HepG2 (cell line): ENCODE data around the gene PHACTR1. TPM values are rescaled to one million over a fixed set of nuclear protein-coding genes. Genes with fewer than 3 reads are reported as not detected.

Source experiments
- ATAC-seq: fragments of 200-7000 bp; cut with Tn5 transposase; 3 replicates; pipeline ENCODE4 v1.9.1; 2020; ENCODE audit warnings: mild to moderate bottlenecking, moderate library complexity
- BruUV-seq: library from RNA; stranded (reverse); fragments of 400-500 nt; replicated peaks from 2 replicates; lab custom pipeline; 2021; lab: Mats Ljungman, UMichigan
- CTCF ChIA-PET: fragments of 300-600 bp; formaldehyde crosslinking; extraction: SDS; loops from one replicate; lab custom pipeline; 2021; ENCODE audit warnings: low total read pairs, inconsistent platforms, low intra/inter-chr PET ratio; lab: Yijun Ruan, JAX
- POLR2A ChIA-PET: fragments of 350-600 bp; sonication (Branson Sonifier 250); formaldehyde crosslinking; loops from one replicate; lab custom pipeline; 2020; ENCODE audit warnings: antibody characterized with exemption, inconsistent platforms; lab: Yijun Ruan, JAX
- DNase-seq: peaks from one replicate; pipeline ENCODE4 v3.0.0-alpha.2; 2015; ENCODE audit warnings: low spot score
- FAIRE-seq: peaks from 3 replicates; lab custom pipeline; 2011; peaks lifted over from hg19 to GRCh38; lab: Jason Lieb, UNC
- H2AFZ ChIP-seq: one replicate; pipeline ENCODE4 v1.6.1; 2011; ENCODE audit warnings: low read length, inconsistent platforms
- H3K27ac ChIP-seq: fragments of 300-600 bp; 3 replicates; pipeline ENCODE4 v1.8.0; 2011; ENCODE audit warnings: mixed run types, mild to moderate bottlenecking, mixed read lengths, low read length, inconsistent platforms; ENCODE audit not compliant: insufficient read depth; ENCODE audit errors: extremely low read length
- H3K27me3 ChIP-seq, 2 experiments: fragments of 200-600 bp in 1 of 2; 2 replicates in 1 of 2; 3 replicates in 1 of 2; pipeline versions ENCODE4 v1.6.0 to v1.8.0; 2011; ENCODE audit warnings: low read length in 2 of 2, mild to moderate bottlenecking in 2 of 2, moderate library complexity in 2 of 2, inconsistent platforms in 1 of 2; ENCODE audit not compliant: insufficient read depth in 2 of 2, control insufficient read depth in 1 of 2
- H3K36me3 ChIP-seq, 2 experiments: fragments of 200-600 bp in 1 of 2; replicated peaks in 1 of 2; 2 replicates in 1 of 2; 3 replicates in 1 of 2; pipeline versions ENCODE4 v1.5.1 to v1.8.0; 2011; ENCODE audit warnings: low read length in 2 of 2, inconsistent platforms in 1 of 2; ENCODE audit not compliant: insufficient read depth in 2 of 2, control insufficient read depth in 1 of 2
- H3K4me1 ChIP-seq: 2 replicates; pipeline ENCODE4 v1.5.1; 2012; ENCODE audit warnings: low read length, inconsistent platforms; ENCODE audit not compliant: insufficient read depth
- H3K4me2 ChIP-seq: 2 replicates; pipeline ENCODE4 v1.6.0; 2011; ENCODE audit warnings: low read depth, low read length, inconsistent platforms
- H3K4me3 ChIP-seq, 3 experiments: fragments of 200-600 bp in 1 of 3; sonication (generic), shearing (Covaris generic) in 1 of 3; replicated peaks in 1 of 3; 2 replicates each; pipeline ENCODE4 v1.5.1; 2011 to 2016; ENCODE audit warnings: low read length in 3 of 3, inconsistent platforms in 2 of 3, low read depth in 2 of 3, mild to moderate bottlenecking in 2 of 3, control low read depth in 1 of 3, mixed read lengths in 1 of 3; ENCODE audit not compliant: insufficient read depth in 1 of 3
- H3K79me2 ChIP-seq: one replicate; pipeline ENCODE4 v1.6.1; 2011; ENCODE audit warnings: low read length, inconsistent platforms; ENCODE audit not compliant: insufficient read depth
- H3K9ac ChIP-seq: 2 replicates; pipeline ENCODE4 v1.6.0; 2011; ENCODE audit warnings: mild to moderate bottlenecking, low read depth, low read length, inconsistent platforms; ENCODE audit not compliant: insufficient read depth
- H3K9me3 ChIP-seq: 2 replicates; pipeline ENCODE4 v1.5.1; 2012; ENCODE audit warnings: mild to moderate bottlenecking, low read length
- H4K20me1 ChIP-seq: 2 replicates; pipeline ENCODE4 v1.6.0; 2011; ENCODE audit warnings: inconsistent platforms, mild to moderate bottlenecking, low read length, moderate library complexity; ENCODE audit not compliant: insufficient read depth
- FOXK2 ChIP-seq: fragments of 450-650 bp; IDR thresholded peaks from 2 replicates; pipeline ENCODE4 v1.6.1; 2016
- GATAD2A ChIP-seq: IDR thresholded peaks from 2 replicates; pipeline ENCODE4 v1.6.1; 2016
- MIER2 ChIP-seq: IDR thresholded peaks from 2 replicates; pipeline ENCODE4 v1.6.1; 2016; ENCODE audit warnings: missing biosample characterization, missing genetic modification reagents
- NFIB ChIP-seq: sonication (generic); formaldehyde crosslinking; IDR thresholded peaks from 2 replicates; pipeline ENCODE4 v1.9.0; 2021; ENCODE audit warnings: missing genetic modification reagents, mild to moderate bottlenecking, borderline replicate concordance
- NONO ChIP-seq, 2 experiments: fragments of 450-650 bp in 1 of 2; sonication (generic) in 1 of 2; formaldehyde crosslinking in 1 of 2; IDR thresholded peaks in 1 of 2; conservative IDR thresholded peaks in 1 of 2; 2 replicates each; pipeline versions ENCODE4 v1.6.1 to v1.8.0; 2017 to 2022; ENCODE audit warnings: mild to moderate bottlenecking in 1 of 2, missing genetic modification reagents in 1 of 2, moderate library complexity in 1 of 2
- PAF1 ChIP-seq: IDR thresholded peaks from 2 replicates; pipeline ENCODE4 v1.6.1; 2016; ENCODE audit warnings: missing genetic modification reagents, missing compliant biosample characterization
- TCF7L2 ChIP-seq: IDR thresholded peaks from 2 replicates; pipeline ENCODE4 v1.6.1; 2011; ENCODE audit warnings: mild to moderate bottlenecking, low read depth, low read length, moderate library complexity
- U2AF1 ChIP-seq: fragments of 200-400 bp; formaldehyde crosslinking; optimal IDR thresholded peaks from 2 replicates; pipeline ENCODE3; 2017; ENCODE audit warnings: mild to moderate bottlenecking, low read depth, low read length
- YEATS4 ChIP-seq: sonication (generic); formaldehyde crosslinking; IDR thresholded peaks from 2 replicates; pipeline ENCODE4 v1.4.0; 2020; ENCODE audit warnings: missing genetic modification reagents, borderline replicate concordance
- YY1 ChIP-seq: IDR thresholded peaks from 2 replicates; pipeline ENCODE4 v1.6.1; 2011; ENCODE audit warnings: low read length, low read depth, moderate library complexity, mild to moderate bottlenecking; ENCODE audit not compliant: insufficient read depth, insufficient replicate concordance
- ZNF720 ChIP-seq: sonication (generic); formaldehyde crosslinking; IDR thresholded peaks from 2 replicates; pipeline ENCODE4 v1.4.0; 2020; ENCODE audit warnings: missing genetic modification reagents
- ZNF761 ChIP-seq: sonication (generic); formaldehyde crosslinking; conservative IDR thresholded peaks from 2 replicates; pipeline ENCODE4 v1.4.0; 2020; ENCODE audit warnings: mild to moderate bottlenecking, missing genetic modification reagents
- WGBS: methylation state at CpG from one replicate; pipeline ENCODE4 v1.1.6; 2017; ENCODE audit warnings: low lambda C conversion rate; 5-methylcytosine and 5-hydroxymethylcytosine counted together
- in situ Hi-C: cut with HindIII; loops from 2 replicates; pipeline ENCODE4 v1.10.0; 2017; ENCODE audit warnings: low pct_unique_long_range_greater_than_20kb; ENCODE audit not compliant: extremely low pct_ligation_motif_present
- intact Hi-C: fragments of 100-400 bp; cut with micrococcal nuclease; formaldehyde crosslinking; loops from one replicate; pipeline ENCODE4 v1.10.0; 2022; ENCODE audit not compliant: unreplicated experiment
- polyA plus RNA-seq, 8 experiments: library from polyadenylated mRNA; depleted of rRNA in 3 of 8; stranded (reverse) in 7 of 8; unstranded in 1 of 8; fragments of >200 nt; fragmentation: Illumina TruSeq in 4 of 8; extraction: Trizol in 4 of 8; gene quantifications; 2 replicates each; pipeline versions ENCODE4 v1.2.1 to v1.2.3, GENCODE V29; 2011 to 2016; ENCODE audit warnings: low read depth in 4 of 8, missing spikeins in 1 of 8, mixed read lengths in 1 of 8; ENCODE audit not compliant: insufficient read depth in 1 of 8
- total RNA-seq, 5 experiments: library from RNA; depleted of rRNA; stranded (reverse); fragments of >200 nt; fragmentation: Illumina TruSeq; extraction: Trizol; gene quantifications; 2 replicates each; pipeline ENCODE4 v1.2.3, GENCODE V29; 2016; ENCODE audit warnings: low read depth in 1 of 5
- TF ChIP-seq, protein P1 (sequence below): sonication (generic); formaldehyde crosslinking; IDR thresholded peaks from 2 replicates; pipeline ENCODE4 v1.4.0; 2020; ENCODE audit warnings: missing genetic modification reagents
- TF ChIP-seq, protein P2 (sequence below): IDR thresholded peaks from 2 replicates; pipeline ENCODE4 v1.6.1; 2012; ENCODE audit warnings: low read depth, low read length, improper control_type of control experiment

PHACTR1 gene
- total and polyA plus RNA-seq, 2 of the 13 experiments (the other 11 are each of a cell fraction or from before 2014, with no cell fraction given): 0.09 TPM; not detected in 1

DNA sequence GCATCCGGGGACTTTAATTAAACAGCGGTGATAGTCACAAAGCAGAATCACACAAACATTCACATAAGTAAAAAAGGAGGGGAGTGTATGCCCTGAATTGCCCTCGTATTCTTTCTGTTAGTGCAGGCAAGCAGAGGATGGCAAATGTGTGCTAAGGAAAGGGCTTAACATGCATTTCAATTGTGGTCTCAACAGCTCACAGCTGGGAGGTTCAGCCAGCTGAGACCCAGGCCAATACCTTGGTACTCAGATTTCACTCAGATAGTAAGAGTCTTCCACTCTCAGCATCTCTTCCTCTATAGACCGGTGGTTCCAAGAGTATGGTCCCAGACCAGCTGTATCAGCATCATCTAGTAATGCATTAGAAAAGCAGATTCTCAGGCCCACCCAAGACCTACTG lies 215.1 kb downstream of the PHACTR1 start:
- no peak for FAIRE-seq
- H3K27ac ChIP-seq: no peak overlapping the region
- no peaks in the 10 kb centered on the region for H3K36me3 ChIP-seq
- TF ChIP-seq, protein P1, sequence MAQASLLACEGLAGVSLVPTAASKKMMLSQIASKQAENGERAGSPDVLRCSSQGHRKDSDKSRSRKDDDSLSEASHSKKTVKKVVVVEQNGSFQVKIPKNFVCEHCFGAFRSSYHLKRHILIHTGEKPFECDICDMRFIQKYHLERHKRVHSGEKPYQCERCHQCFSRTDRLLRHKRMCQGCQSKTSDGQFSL (CRISPR knock-in tag): no peak
- TF ChIP-seq, protein P2, sequence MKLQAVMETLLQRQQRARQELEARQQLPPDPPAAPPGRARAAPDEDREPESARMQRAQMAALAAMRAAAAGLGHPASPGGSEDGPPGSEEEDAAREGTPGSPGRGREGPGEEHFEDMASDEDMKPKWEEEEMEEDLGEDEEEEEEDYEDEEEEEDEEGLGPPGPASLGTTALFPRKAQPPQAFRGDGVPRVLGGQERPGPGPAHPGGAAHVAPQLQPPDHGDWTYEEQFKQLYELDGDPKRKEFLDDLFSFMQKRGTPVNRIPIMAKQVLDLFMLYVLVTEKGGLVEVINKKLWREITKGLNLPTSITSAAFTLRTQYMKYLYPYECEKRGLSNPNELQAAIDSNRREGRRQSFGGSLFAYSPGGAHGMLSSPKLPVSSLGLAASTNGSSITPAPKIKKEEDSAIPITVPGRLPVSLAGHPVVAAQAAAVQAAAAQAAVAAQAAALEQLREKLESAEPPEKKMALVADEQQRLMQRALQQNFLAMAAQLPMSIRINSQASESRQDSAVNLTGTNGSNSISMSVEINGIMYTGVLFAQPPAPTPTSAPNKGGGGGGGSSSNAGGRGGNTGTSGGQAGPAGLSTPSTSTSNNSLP: no peak
- TF ChIP-seq NONO (IDR thresholded peaks at IDR 0.05) (no peak), NONO (CRISPR knock-in tag; conservative IDR thresholded peaks at IDR 0.05) (no peak), U2AF1 (no peak), YY1 (no peak), NFIB (CRISPR knock-in tag) (no peak), GATAD2A (CRISPR knock-in tag) (no peak), TCF7L2 (no peak), FOXK2 (no peak), ZNF761 (CRISPR knock-in tag) (no peak), YEATS4 (no peak), ZNF720 (CRISPR knock-in tag) (no peak), MIER2 (CRISPR knock-in tag) (no peak), PAF1 (CRISPR knock-in tag) (no peak)
- no peak overlapping the region for H3K4me2 ChIP-seq
- in situ Hi-C loops (no loop called here), intact Hi-C loops (no loop called here)
- H3K79me2 ChIP-seq: no peaks in the 10 kb centered on the region
- POLR2A ChIA-PET: no interaction called here
- no peak overlapping the region for H2AFZ ChIP-seq
- H3K4me1 ChIP-seq: no peaks in the 10 kb centered on the region
- peaks cover 5 to 24% of the 10 kb centered on the region in 2 experiments; a peak in 3 of 5 replicates for H3K27me3 ChIP-seq
- CTCF ChIA-PET: no interaction called here
- no peak for DNase-seq
- no peak overlapping the region for H3K9ac ChIP-seq
- H3K9me3 ChIP-seq: no peaks in the 10 kb centered on the region
- H4K20me1 ChIP-seq: no peaks in the 10 kb centered on the region
- no peak for ATAC-seq
- BruUV-seq: no TSS peak
- no peak overlapping the region for H3K4me3 ChIP-seq
- 31% methylated on average over 4 of the region's 4 CpGs for WGBS
